ENCODE data around the gene TBC1D20.

DNA sequence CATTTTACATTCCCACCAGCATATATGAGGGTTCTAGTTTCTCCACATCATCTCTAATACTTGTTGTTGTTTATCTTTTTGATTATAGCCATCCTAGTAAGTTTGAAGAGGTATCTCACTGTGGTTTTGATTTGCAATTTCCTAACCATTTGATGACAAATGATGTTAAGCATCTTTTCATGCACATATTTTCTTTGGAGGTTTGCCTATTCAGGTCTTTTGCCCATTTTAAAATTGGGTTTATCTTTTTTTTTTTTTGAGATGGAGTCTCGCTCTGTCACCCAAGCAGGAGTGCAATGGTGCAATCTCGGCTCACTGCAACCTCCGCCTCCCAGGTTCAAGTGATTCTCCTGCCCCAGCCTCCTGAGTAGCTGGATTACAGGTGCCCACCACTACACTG, 50.3 kb downstream of the TBC1D20 start:
- no peak for TF ChIP-seq POLR2A (IDR thresholded peaks at IDR 0.05)
- no peak for TF ChIP-seq CTCF (IDR thresholded peaks at IDR 0.05)
- no peak for TF ChIP-seq EP300 (IDR thresholded peaks at IDR 0.05)
